Measurements from ENCODE around the gene HUS1. TPM values are rescaled to one million over a fixed set of nuclear protein-coding genes. Genes with fewer than 3 reads are reported as not detected.
"Not testable (repeated sequence)": the region's sequence is repeated elsewhere in the genome, so short reads cannot be mapped to it uniquely, and the experiment has no call there.

Gene HUS1
- total and polyA plus RNA-seq, 2 experiments from 2014 or later: 16.1 to 27.7 TPM

GRCh38 chr7:47988496-47989386 lies 9.3 kb upstream of the HUS1 start:
- TF ChIP-seq CTCF (IDR thresholded peaks at IDR 0.05; ENCODE audit: poor library complexity) (peak; percentile 37), EZH2phosphoT487 (IDR thresholded peaks at IDR 0.05; ENCODE audit: low read depth, severe bottlenecking, unreplicated experiment) (no peak)
- Histone ChIP-seq H3K4me1 (ENCODE audit: insufficient read depth) (peaks cover 7% of the 10 kb centered on the region), H3K36me3 (replicated peaks; ENCODE audit: insufficient read depth, low read depth) (no peaks in the 10 kb centered on the region), H3K27ac (peak overlapping the region; percentile 93), H4K20me1 (ENCODE audit: insufficient read depth, poor library complexity, severe bottlenecking) (no peaks in the 10 kb centered on the region), H3K27me3 (no peaks in the 10 kb centered on the region), H3K79me2 (no peaks in the 10 kb centered on the region), H3K9me2 (replicated peaks; ENCODE audit: insufficient read depth) (no peaks in the 10 kb centered on the region), H3K4me2 (no peak overlapping the region), H3K9me3 (ENCODE audit: low read depth) (no peaks in the 10 kb centered on the region), H3K4me3 (no peak overlapping the region), H2AFZ (peak overlapping the region; percentile 7)
- 76% methylated on average over 8 of the region's 8 CpGs for WGBS (ENCODE audit: low lambda C conversion rate, missing lambda C conversion rate)
- no peak for DNase-seq (ENCODE audit: low spot score)

DNA sequence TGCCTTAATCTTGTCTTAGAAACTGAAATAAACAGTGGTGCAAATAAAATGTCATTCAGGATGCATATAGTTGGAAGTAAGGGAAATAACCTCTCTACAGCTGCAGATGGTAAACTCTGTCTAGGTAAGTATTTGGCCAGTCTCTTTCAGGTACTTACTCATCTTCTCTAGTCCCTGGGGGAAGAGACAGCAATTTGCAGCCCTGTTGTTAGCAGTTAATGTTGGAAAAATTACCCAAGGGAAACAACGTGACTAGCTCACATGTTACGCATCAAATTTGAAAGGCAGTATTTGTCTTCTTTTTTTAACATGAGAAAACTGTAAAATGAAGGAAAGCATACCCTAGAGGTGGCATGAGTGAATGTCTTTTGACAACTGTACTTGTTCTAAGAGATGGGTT lies 3.2 kb upstream of the HUS1 start:
- no peaks in the 10 kb centered on the region for H3K9me3 ChIP-seq (ENCODE audit: low read depth)
- no peak overlapping the region for H2AFZ ChIP-seq
- H3K27me3 ChIP-seq: no peaks in the 10 kb centered on the region
- no peak for TF ChIP-seq EZH2phosphoT487 (IDR thresholded peaks at IDR 0.05; ENCODE audit: low read depth, severe bottlenecking, unreplicated experiment)
- TF ChIP-seq CTCF (IDR thresholded peaks at IDR 0.05; ENCODE audit: poor library complexity): no peak
- TF ChIP-seq EZH2 (IDR thresholded peaks at IDR 0.05; ENCODE audit: borderline replicate concordance): no peak
- no peaks in the 10 kb centered on the region for H4K20me1 ChIP-seq (ENCODE audit: insufficient read depth, poor library complexity, severe bottlenecking)
- H3K4me2 ChIP-seq: no peak overlapping the region
- H3K79me2 ChIP-seq: peaks cover 10% of the 10 kb centered on the region
- H3K9me2 ChIP-seq (replicated peaks; ENCODE audit: insufficient read depth): no peaks in the 10 kb centered on the region
- H3K36me3 ChIP-seq (replicated peaks; ENCODE audit: insufficient read depth, low read depth): no peaks in the 10 kb centered on the region
- DNase-seq (ENCODE audit: low spot score): no peak
- no peak overlapping the region for H3K4me3 ChIP-seq
- peaks cover 8% of the 10 kb centered on the region for H3K4me1 ChIP-seq (ENCODE audit: insufficient read depth)
- no peak overlapping the region for H3K27ac ChIP-seq
- 39% methylated on average over 2 of the region's 2 CpGs for WGBS (ENCODE audit: low lambda C conversion rate, missing lambda C conversion rate)

DNA sequence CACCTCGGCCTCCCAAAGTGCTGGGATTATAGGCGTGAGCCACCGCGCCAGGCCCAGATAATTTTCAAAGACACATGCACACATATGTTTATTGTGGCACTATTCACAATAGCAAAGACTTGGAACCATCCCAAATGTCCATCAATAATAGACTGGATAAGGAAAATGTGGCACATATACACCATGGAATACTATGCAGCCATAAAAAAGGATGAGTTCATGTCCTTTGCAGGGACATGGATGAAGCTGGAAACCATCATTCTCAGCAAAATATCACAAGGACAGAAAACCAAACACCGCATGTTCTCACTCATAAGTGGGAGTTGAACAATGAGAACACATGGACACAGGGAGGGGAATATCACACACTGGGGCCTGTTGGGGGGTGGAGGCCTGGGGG lies 1.2 kb upstream of the HUS1 start:
- H3K9me2 ChIP-seq (replicated peaks; ENCODE audit: insufficient read depth); H2AFZ ChIP-seq; H3K9me3 ChIP-seq (ENCODE audit: low read depth); H3K36me3 ChIP-seq (replicated peaks; ENCODE audit: insufficient read depth, low read depth); H3K27me3 ChIP-seq; H4K20me1 ChIP-seq (ENCODE audit: insufficient read depth, poor library complexity, severe bottlenecking); H3K27ac ChIP-seq; H3K4me2 ChIP-seq; H3K4me1 ChIP-seq (ENCODE audit: insufficient read depth); H3K4me3 ChIP-seq; DNase-seq (ENCODE audit: low spot score): not testable (repeated sequence)
- peaks cover 14% of the 10 kb centered on the region for H3K79me2 ChIP-seq
- 97% methylated on average over 5 of the region's 5 CpGs for WGBS (ENCODE audit: low lambda C conversion rate, missing lambda C conversion rate)

DNA sequence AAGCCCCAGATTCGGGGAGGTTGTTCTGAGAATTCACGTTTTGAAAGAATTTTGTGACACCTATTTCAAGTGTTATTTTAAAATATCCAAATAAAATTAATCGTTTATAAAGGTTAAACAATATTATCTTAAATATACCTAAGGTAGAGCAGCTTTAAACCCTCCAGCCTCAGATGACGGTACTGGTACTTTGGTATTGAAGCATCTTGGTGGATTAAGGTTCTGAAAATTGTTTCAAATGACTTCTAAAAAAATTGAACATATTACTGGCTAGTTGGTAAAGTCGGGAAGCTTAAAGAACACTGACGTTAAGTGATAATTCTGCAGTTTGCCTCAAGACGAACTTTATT lies 392 bp upstream of the HUS1 start:
- H3K4me2 ChIP-seq: peak overlapping the region; percentile 82
- 45% methylated on average over 7 of the region's 7 CpGs for WGBS (ENCODE audit: low lambda C conversion rate, missing lambda C conversion rate)
- H3K4me3 ChIP-seq: peak overlapping the region; percentile 69
- no peak for DNase-seq (ENCODE audit: low spot score)
- peaks cover 8% of the 10 kb centered on the region for H3K4me1 ChIP-seq (ENCODE audit: insufficient read depth)
- no peaks in the 10 kb centered on the region for H3K9me3 ChIP-seq (ENCODE audit: low read depth)
- peak overlapping the region; percentile 95 for H3K27ac ChIP-seq
- peaks cover 14% of the 10 kb centered on the region for H3K79me2 ChIP-seq
- peaks cover 3% of the 10 kb centered on the region for H3K36me3 ChIP-seq (replicated peaks; ENCODE audit: insufficient read depth, low read depth)
- H2AFZ ChIP-seq: peak overlapping the region; percentile 74
- H3K9me2 ChIP-seq (replicated peaks; ENCODE audit: insufficient read depth): no peaks in the 10 kb centered on the region
- no peaks in the 10 kb centered on the region for H3K27me3 ChIP-seq
- TF ChIP-seq EZH2 (IDR thresholded peaks at IDR 0.05; ENCODE audit: borderline replicate concordance): no peak
- no peak for TF ChIP-seq EZH2phosphoT487 (IDR thresholded peaks at IDR 0.05; ENCODE audit: low read depth, severe bottlenecking, unreplicated experiment)
- TF ChIP-seq CTCF (IDR thresholded peaks at IDR 0.05; ENCODE audit: poor library complexity): no peak
- no peaks in the 10 kb centered on the region for H4K20me1 ChIP-seq (ENCODE audit: insufficient read depth, poor library complexity, severe bottlenecking)

All from hepatocyte (in vitro differentiated cells).